ENCODE results near the gene PSPH.
"Not testable (repeated sequence)": the region's sequence is repeated elsewhere in the genome, so short reads cannot be mapped to it uniquely, and the experiment has no call there.

PSPH gene

DNA sequence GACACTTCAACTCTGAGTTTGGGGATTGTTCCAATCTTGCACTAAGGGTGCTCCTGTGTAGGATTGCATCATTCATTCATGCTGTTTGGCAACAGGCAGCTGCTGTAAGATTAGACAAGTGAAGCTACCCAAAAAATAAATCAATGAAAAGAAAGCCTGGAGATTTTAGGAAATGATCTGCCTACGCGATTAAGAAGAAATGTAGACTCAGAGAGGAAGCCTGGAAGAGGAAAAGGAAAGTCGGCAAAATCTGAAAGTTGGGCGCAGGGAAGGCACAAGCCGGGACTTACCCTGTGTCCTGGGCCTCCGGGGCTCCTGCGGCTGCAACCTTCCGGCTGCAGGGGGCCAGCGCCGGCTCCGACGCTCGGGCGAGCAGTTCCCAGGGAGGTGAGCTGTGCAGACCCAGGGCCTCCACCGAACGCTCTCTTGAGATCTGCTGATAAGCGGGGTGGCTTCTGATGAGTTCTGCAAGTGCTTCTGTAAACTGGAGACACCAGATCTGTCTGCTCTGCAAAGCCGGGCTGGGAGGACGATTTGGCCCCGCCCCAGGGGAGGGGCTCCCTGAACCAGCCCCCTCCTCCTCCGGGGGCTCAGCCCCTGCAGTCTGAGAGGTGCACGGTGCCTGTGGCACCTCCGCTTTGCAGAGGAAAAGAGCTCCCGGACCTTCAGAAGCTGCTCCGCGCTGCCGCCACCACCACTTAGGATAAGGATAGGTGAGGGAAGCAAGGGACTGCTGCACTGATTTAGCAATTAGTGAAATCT lies 17.4 kb downstream of the PSPH start:
- H3K4me3 ChIP-seq (ENCODE audit: low read depth, low read length) = peak overlapping the region; percentile 63
- TF ChIP-seq, protein P1, sequence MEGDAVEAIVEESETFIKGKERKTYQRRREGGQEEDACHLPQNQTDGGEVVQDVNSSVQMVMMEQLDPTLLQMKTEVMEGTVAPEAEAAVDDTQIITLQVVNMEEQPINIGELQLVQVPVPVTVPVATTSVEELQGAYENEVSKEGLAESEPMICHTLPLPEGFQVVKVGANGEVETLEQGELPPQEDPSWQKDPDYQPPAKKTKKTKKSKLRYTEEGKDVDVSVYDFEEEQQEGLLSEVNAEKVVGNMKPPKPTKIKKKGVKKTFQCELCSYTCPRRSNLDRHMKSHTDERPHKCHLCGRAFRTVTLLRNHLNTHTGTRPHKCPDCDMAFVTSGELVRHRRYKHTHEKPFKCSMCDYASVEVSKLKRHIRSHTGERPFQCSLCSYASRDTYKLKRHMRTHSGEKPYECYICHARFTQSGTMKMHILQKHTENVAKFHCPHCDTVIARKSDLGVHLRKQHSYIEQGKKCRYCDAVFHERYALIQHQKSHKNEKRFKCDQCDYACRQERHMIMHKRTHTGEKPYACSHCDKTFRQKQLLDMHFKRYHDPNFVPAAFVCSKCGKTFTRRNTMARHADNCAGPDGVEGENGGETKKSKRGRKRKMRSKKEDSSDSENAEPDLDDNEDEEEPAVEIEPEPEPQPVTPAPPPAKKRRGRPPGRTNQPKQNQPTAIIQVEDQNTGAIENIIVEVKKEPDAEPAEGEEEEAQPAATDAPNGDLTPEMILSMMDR (IDR thresholded peaks at IDR 0.05; ENCODE audit: borderline replicate concordance, insufficient read depth, low read depth, low read length) = peak; percentile 41

DNA sequence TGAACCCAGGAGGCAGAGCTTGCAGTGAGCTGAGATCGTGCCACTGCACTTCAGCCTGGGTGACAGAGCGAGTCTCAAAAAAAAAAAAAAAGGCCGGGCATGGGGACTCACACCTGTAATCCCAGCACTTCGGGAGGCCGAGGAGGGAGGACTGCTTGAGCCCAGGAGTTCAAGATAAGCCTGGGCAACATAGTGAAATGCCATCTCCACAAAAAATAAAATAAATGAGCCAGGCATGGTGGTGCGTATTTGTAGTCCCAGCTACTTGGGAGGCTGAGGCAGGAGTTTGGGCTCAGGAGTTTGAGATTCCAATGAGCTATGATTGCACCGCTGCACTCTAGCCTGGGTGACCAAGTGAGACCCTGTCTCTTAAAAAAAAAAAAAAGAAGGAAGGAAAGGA lies 18.7 kb downstream of the PSPH start:
- not testable (repeated sequence) for H3K4me3 ChIP-seq (ENCODE audit: low read depth, low read length)

DNA sequence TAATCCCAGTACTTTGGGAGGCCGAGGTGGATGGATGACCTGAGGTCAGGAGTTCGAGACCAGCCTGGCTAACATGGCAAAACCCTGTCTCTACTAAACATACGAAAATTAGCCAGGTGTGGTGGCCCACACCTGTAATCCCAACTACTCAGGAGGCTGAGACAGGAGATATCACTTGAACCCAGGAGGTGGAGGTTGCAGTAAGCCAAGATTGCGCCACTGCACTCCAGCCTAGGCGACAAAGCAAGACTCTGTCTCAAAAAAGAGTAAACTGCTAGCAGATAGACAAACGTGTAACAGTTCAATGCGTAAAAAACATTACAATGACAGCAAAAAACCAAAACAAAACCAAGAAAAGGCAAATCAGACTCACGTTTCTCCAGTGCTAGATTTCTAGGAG lies 19.7 kb downstream of the PSPH start:
- H3K4me3 ChIP-seq (ENCODE audit: low read depth, low read length) = not testable (repeated sequence)

DNA sequence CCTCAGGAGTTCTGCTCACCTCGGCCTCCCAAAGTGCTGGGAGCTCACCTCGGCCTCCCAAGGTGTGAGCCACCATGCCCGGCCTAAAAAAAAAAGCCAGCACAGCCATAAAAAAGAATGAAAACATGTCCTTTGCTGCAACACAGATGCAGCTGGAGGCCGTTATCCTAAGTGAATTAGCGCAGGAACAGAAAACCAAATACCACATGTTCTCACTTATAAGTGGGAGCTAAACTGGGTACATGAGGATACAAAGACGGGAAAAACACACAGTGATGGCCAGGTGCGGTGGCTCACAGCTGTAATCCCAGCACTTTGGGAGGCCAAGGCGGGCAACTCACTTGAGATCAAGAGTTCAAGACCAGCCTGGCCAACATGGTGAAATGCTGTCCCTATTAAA lies 20.9 kb downstream of the PSPH start:
- TF ChIP-seq, protein P1 (IDR thresholded peaks at IDR 0.05; ENCODE audit: borderline replicate concordance, insufficient read depth, low read depth, low read length) = no peak
- no peak overlapping the region for H3K4me3 ChIP-seq (ENCODE audit: low read depth, low read length)

DNA sequence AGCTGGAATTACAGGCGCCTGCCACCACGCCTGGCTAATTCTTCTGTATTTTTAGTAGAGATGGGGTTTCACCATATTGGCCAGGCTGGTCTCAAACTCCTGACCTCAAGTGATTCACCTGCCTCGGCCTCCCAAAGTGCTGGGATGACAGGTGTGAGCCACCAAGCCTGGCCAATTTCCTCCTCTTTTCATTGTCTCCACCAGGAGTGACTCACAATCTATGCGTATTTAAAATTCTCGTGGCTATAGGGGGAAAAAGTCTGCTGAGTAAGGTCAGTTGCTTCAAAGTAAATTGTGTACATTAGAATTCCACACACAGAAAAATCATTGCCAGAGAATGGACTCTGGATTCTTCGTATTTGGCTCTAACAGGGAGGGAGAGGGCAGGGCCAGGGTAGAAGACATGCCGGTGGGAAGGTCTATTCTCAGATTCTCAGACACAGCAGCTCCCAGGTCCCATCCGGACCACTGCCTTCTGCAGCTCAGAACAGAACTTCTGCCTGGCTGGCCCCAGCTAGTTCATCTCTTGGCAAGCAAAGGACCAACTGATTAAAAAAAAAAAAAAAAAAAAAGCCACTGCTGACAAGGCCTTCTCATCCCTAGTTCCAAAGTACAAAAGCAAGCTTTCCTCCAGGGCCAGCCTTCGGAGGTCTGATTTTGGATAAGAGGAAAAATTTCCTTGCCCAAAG lies 22.2 kb downstream of the PSPH start:
- H3K4me3 ChIP-seq (ENCODE audit: low read depth, low read length) = no peak overlapping the region
- TF ChIP-seq, protein P1 (IDR thresholded peaks at IDR 0.05; ENCODE audit: borderline replicate concordance, insufficient read depth, low read depth, low read length) = no peak

DNA sequence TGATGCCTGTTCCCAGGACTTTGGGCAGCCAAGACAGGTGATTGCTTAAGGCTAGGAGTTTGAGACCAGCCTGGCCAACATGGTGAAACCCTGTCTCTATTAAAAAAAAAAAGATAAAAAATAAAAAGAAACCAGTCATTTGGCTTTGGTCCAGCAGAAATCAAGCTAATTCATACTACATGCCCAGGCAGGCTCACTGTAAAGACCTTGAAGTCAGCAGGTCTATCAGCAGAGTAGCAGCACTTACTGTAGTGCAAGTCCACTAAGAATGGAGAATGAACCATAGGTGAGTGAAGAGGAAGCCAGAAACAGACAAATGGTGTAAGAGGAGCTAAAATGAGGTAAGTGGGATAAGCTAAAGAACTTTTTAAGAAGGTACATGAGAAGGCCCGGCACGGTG lies 24.7 kb downstream of the PSPH start:
- H3K4me3 ChIP-seq (ENCODE audit: low read depth, low read length) = no peak overlapping the region
- TF ChIP-seq, protein P1 (IDR thresholded peaks at IDR 0.05; ENCODE audit: borderline replicate concordance, insufficient read depth, low read depth, low read length) = no peak

DNA sequence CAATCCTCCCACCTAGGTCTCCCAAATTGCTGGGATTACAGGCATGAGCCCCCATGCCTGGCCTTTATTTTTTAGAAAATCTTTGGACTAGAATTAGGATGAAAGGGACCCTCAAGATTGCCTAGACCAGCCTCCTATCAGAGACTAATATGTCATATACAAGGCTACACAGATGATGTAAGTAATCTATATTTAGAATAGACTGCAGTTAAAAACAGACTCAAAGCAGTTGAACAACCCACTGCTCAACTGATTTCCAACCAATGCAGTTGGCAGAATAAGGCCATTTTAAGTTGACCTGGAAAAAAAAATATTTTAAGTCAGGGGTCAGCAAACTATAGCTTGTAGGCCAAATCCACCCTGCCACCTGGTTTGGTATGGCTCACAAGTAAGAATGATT lies 27.7 kb downstream of the PSPH start:
- TF ChIP-seq, protein P1 (IDR thresholded peaks at IDR 0.05; ENCODE audit: borderline replicate concordance, insufficient read depth, low read depth, low read length) = no peak
- H3K4me3 ChIP-seq (ENCODE audit: low read depth, low read length) = no peak overlapping the region

DNA sequence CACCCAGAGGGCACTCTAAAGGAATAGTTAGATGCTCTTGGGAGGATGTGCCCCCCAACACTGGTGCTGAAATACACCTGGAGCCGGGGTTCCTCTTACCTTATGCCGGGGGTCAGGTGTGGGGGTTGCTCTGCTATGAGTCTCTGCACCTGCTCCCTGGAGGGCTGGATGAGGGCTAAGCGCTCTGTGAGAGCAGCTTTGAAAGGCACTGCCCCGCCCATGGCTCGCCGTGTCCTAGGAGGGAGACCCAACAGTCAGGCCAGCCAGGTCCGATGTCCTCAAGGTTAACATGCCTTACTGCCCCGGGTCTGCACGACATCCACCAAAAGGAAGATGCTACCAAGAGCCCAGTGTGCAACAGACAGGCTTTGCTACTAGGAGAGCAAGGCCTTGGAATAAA lies 31.7 kb downstream of the PSPH start:
- H3K4me3 ChIP-seq (ENCODE audit: low read depth, low read length) = no peak overlapping the region
- TF ChIP-seq, protein P1 (IDR thresholded peaks at IDR 0.05; ENCODE audit: borderline replicate concordance, insufficient read depth, low read depth, low read length) = no peak

DNA sequence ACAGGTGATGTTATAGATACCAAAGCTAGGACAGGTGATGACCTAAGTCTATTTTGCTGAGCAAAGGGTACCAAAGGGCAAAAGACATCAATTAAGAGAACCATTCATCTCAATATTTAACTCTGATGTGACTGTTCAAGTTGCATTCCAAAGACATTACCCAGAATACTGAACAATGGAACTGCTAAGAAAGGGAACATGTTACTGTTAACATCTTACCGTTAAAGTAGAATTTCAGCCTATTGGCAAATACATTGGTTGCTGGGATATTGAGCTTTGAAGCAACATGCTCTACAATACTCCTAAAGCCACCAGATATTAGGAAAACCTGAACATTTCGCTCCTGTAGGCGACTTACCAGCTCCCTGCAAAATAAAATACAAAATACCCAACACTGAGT lies 34.2 kb downstream of the PSPH start:
- not testable (repeated sequence) for H3K4me3 ChIP-seq (ENCODE audit: low read depth, low read length)

Data from GM12875 (cell line).